ENCODE data around the gene CFAP65.

The CFAP65 gene

DNA sequence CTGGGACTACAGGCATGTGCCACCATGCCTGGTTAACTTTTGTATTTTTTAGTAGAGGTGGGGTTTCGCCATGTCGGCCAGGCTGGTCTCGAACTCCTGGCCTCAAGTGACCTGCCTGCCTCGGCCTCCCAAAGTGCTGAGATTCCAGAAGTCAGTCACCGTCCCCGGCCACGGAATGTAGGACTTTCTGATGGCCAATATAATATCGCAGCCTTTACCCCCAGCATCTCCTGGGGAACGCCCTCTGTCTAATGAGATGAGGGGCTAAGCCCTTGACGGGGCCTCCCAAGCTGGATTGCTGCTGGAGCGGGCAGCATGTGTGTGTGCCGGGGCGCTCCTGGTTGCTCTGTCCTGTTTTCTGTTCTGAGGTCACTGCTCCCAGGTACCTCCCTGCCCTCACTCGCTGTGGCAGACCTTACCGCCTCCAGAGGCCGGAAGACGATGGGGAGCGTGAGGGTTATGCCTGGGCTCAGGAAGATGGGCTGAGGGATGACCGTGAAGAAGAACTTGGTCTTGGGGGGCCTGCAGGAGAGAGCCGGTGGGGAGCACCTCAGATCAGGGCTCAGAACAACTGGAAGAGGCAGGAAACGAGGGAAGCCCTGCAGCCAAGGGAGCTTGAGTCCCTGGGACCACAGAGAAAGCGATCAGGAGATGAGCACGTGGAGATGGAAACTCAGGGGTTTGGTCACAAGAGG lies 9.1 kb downstream of the CFAP65 start:
- DNase-seq (ENCODE audit: low read depth): no peak

DNA sequence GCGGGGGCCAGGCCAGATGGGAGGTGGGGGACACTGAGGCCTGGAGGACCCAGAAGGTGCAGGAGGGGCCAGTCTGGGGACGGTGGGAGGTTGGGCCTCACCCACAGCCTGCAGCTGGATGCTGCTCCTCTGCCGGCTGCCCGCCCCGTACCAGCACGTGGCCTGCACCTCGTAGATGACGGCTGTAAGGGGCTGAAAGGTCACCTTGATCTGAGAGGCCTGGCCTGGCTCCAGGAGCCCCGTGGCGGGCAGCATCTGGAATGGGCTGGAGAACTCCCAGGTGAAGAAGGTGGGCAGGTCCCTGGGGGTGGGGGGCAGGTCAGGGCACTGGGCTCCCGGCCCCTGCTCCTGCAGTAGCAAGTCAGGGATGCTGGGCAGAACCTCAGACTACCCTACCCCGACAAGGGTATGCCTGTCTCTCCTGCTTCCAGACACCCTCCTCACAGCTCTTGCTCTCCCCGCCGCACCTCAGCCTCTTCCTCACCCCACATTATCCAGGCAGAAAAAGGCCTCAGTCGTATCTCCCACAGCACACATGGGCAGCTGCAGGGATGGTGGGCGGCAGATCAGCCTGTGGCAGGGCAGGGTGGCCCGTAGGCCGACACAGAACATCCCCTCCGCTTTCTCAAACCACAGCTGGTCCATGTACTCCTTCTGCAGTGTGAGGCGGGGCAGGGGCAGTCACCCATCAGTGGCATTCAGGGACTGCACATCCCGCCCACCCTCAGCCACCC lies 10.1 kb downstream of the CFAP65 start:
- DNase-seq (ENCODE audit: low read depth): no peak

DNA sequence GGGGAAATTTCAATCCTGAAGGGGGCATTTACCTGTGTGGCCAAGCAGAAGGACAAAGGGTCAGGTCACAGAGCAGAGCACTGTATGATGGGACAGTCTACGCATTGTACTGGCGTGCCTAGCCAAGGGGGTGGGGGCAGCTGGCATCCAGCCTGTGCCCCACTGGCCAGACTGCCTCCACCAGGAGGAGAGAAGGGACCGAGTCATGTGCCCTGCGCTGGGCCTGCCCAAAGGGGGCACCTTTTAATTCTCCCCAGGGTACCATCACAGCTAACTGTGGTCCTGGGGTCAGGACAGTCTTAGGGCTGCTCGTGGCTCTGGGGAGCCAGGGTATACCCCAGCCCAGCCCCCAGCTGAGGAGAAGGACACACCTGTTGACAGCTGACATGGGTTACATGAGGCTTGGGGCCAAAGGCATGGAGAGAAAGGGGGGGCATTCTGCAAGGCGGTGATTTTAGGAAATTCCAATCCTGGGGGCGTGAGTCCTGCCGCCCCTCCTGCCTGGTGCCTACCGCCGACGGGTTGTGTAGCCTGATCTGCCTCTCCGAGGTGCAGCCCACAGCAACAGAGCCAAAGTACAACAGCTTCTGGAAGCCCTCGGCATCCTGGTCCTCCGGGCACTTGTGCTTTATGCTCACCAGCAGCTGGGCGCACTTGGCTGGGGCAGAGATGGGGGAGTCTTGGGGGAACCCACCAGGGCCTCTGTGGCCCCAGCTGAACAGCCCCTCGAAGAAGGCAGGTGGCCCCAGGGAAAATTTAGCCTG lies 11.0 kb downstream of the CFAP65 start:
- no peak for DNase-seq (ENCODE audit: low read depth)

DNA sequence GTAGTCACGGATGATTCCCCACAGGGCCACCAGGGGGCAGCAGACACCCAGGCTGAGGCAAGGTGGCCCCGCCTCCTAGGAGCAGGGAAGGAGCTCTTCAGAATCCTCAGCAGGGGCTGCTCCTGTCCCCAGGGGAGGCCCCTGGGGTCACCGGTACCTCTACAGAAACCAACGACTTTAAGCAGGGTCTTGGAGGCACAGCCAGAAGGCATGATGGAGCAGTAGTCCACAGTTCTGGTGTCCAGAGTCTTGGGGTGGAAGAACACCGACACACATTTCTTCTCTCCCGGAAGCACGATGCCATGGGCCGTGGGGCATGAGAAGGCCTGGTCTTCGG lies 11.5 kb downstream of the CFAP65 start:
- DNase-seq (ENCODE audit: low read depth): peak; percentile 66

DNA sequence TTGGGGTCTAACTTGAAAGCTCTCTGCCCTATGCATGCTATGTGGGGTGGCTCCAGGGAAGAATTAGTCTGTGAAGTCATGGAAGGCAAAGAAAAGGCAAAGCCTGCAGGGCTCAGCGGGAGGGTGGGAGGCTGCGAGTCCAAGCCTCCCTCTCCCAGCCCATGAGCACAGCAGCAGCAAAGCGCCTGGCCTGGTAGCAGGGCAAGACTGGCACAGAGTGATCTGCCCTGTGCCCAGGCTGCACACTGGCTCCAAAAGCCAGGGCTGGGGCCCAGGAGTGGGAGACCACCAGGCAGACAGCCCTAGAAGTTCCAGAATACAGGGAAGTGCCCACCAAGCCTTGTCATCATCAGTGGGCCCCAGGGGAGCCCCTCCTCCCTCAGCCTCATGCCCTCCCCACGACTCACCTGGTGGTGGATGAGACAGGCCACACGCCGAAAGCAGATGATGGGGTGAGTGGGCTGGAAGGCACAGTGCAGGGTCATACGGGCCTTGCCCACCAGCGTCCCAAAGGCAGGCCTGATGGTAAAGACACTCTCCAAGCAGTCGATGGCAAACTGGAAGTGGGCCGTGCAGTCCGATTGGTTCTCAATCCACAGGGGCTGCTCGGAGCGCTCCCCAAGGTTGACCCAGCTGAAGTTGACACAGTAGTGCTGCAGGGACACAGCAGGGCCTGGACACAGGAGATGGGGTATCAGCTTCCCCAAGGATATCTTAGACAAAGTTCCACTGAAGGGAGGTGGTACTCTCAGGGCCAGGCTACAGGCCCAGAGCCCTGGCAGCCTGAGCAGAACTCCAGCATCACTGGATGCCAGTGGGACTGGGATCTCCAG lies 12.1 kb downstream of the CFAP65 start:
- DNase-seq (ENCODE audit: low read depth): no peak

DNA sequence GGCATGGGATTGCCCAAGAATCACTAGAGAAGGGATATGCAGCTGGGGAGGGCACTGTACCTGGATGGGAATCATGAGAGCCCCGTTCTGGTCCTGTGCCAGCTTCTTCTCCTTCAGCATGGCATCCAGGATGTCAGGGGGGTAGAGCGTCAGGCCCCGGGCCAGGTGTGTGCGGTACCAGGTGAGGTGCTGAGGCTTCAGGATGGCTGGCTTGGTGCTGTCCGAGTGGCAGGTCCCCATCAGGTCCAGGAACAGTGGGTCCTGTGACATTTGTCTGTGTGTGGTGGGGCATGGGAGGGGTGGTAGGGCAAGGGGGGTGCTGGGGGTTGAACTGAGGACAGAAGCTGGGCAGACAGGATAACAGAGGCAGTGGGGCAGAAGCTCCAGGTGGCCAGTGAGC lies 13.2 kb downstream of the CFAP65 start:
- no peak for DNase-seq (ENCODE audit: low read depth)

DNA sequence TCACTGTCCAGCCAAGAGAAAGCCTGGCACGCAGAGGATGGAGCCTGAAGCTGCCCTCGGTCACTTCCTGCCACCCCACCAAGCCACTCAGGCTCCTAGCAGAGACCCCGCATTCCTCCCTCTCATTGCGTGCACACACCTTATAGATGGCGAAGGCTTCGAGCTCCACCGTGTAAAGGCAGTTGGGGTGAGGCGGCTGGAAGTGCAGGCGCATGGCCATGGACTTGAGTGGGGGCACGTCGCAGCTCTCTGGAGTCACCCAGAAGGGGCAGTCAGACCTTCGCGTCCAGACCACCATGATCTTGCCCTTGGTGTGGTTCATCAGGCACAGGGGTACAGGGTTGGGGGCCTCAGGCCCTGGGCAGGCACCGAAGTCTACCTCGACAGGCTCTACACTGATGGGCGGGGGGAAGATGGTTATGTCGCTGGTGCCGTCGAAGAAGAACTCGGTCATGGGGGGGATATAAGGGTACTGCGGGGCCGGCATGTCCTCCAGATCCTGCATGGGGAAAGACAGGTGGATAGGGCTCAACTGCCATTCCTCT lies 13.7 kb downstream of the CFAP65 start:
- DNase-seq (ENCODE audit: low read depth): no peak

DNA sequence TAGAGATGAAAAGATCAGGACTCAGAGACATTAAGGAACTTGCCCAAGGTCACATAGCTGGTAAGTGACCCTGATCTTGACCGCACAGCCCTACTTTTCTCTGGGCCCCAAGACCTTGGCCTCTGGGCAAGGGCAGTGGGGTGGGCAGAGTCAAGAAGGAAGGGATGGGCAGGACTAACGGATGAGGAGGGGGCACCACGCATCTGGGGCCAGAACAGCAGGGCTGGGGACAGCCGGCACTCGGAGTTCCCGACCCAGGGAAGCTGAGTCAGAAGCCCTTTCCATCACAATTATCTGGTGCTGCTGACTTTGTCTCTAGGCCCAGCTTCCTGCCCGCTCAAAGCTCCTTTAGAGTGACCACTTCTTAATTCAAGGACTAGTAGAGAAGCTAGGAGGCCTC lies 14.4 kb downstream of the CFAP65 start:
- no peak for DNase-seq (ENCODE audit: low read depth)

DNA sequence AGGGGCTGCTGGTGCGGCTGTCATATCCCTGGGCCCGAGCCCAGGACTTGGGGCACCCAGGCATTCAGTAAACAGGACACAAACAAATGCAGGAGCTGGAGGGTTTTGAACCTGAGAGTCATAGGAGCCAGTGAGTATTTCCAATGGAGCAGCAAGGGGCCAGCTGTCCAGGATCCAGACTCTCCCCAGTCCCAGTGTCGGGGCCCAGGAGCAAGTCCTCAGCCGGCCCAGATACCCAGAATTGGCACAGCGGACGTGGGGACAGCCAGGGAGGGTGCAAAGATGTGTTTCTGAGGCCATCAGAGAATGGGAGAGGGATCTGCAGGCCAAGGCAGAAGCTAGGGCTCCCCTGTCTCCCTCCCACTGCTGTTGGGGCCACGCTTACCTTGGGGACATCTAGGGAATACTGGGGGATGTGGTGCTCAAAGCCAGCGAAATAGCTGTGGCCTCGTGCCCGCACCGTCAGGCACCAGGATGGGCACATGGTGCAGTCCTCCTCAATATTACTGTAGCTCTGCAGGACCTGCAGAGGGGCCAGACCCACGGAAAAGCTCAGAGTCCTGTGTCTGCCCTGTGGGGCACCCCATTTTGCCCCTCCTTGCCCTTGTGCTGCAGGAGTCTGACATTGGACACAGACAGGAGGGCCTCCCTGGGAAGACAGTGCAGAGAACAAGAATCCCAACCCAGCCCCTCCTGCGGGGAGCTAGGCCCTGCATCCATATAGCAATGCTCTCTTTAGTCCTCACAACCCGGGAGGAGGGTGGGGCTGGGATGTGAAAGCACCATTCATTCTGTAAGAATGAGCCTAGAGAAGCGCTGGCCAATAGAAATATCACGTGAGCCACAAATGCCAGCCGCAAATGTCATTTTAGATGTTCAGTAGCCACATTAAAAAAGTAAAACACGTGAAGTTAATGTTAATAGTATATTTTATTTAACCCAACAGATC lies 15.4 kb downstream of the CFAP65 start:
- DNase-seq (ENCODE audit: low read depth): no peak

DNA sequence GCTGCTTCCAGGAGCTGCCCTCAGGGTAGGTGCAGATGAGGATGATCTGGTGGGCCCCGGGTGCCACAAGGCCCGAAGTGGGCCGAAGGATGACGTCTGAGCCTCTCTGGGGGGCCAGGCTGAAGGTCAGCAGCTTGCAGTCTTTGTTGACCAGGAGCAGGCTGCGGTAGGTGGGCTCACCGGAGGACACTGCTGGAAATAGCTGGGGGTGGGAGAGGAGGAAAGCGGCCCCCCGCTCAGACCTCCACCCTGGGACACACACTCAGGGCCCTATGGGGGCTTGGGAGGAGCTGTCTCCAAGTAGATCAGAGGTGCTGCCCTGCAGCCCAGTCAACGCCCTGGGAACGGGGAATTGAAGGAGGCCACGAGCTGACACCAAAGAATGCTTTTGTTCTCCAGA lies 17.3 kb downstream of the CFAP65 start:
- DNase-seq (ENCODE audit: low read depth): no peak

DNA sequence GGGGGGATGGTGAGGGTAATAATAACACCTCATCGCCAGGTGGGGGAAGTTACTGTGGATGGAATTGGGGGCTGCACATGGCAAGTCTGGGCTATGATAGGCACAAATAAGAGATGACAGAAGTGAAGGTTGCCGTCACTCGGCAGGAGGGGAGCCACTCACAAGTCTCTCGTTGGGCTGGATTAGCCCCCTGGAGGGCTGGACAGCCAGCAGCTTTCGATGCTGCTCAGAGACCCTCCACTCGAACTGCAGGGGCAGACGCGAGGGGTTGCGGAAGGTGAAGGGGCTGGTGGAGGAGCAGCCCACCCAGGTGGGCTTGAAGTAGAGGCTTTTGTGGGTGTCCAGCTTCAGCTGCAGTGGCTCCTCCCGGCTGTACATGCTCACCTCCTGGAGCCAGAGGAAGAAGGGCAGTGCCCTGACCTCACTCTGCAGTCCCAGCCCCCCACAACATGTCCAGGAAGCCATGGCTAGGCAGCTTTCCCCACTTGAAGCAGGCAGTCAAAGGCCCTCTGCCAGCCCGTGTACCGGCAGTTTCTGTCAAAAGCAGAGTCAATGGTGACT lies 18.2 kb downstream of the CFAP65 start:
- DNase-seq (ENCODE audit: low read depth): no peak

DNA sequence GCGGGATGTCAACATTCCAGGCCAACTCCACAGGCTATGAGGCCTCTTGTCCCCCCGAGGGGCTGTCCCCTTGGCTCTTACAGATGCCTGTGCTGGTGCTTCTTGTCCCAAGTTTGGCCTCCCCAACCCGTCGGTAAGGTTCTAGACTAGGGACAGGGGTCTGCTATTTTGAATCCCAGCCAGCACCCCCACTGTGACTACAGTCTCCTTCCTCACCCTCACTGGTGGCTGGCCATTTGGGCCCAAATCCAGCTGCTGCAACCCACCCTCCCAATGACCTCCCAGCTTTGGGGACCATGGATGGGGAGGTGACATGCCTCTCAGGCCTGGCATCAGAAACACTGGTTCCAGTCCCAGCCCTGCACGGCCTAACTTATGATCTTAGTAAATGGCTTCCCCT lies 18.7 kb downstream of the CFAP65 start:
- DNase-seq (ENCODE audit: low read depth): no peak

DNA sequence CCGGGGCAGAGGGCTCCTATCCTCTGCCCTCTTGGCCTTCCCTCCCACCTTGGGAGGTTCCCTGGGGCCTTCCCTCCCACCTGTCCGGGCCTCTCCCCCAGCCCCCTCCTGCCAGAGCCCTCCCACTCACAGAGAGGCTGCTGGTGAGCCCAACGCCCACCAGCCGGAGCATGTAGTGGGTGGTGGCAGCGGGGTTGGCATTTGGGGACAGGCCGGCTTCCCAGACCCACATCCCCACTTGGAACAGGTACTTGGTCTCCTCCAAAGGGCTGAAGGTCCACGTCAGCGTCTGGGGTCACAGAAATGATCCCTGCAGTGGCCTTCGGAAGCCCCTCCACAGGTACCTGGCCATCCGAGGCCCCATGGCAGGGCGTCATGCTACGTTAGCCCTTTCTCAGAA lies 19.3 kb downstream of the CFAP65 start:
- DNase-seq (ENCODE audit: low read depth): no peak

DNA sequence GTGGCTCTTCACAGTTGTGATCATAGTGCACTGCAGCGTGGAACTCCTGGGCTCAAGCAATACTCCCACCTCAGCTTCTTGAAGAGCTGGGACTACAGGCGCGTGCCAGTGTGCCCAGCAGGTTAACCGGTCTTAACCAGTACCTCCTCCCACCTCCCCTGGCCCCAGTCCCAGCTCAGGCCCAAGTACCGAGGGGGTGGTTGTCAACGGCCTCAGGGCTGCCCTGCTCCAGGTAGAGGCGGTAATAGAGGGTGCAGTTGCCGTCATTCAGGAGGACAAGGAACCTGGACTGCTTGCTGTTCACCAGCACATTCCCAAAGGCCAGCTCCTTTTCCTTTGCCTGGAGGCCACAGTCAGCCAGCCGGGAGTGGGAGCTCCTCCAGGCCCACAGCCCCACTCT lies 19.7 kb downstream of the CFAP65 start:
- no peak for DNase-seq (ENCODE audit: low read depth)

DNA sequence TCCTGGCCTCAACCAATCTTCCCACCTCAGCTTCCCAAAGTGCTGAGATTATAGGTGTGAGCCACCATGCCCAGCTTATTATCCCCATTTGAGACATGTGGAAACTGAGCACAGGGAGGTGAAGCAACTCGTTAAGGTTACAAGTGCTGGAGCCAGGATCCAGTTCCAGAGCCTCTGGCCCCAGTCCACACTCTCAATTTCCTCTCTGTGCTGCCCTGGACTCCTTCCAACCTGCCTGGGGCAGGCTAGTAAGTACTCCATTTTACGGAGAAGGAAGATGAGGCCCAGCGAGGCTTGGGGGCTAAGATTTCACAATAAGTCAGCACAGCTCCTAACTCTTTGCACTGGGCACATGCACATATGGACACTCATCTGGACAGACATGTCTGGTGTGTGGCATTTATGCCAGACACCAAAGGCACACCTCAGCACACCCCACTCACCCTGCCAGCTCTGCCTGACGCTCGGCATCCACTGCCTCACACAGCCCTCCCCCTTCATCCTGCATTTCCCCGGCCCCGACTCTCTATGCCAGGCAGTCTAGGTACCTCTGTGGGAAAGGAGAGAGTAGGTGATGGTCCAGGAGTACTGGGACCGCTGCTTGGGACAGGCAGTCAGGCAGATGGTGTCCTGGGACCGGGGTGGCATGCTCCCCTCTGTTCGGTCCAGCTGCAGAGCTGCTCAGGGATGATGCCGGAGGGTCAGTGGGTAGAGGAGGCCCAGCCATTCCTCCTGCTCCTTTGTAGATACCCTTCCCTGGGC lies 20.5 kb downstream of the CFAP65 start:
- DNase-seq (ENCODE audit: low read depth): no peak

DNA sequence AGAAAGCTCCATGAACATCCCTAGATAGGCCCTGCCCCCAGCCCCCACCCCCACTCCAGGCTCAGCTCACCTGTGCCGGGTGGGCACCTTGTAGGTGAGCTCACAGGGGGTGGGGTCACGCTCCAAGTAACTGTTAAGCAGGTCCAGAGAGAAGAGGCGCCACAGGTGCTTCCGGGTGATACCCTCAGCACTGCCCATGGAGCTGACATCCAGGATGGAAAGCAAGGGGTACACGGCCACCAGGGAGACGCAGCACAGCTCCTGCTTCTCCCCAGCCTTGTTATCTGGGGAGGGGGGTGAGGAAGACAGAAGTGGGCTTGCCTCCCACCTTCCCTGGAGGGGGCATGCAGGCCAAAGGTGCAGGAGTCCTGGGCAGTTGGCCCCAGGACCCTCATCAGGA lies 21.9 kb downstream of the CFAP65 start:
- no peak for DNase-seq (ENCODE audit: low read depth)

DNA sequence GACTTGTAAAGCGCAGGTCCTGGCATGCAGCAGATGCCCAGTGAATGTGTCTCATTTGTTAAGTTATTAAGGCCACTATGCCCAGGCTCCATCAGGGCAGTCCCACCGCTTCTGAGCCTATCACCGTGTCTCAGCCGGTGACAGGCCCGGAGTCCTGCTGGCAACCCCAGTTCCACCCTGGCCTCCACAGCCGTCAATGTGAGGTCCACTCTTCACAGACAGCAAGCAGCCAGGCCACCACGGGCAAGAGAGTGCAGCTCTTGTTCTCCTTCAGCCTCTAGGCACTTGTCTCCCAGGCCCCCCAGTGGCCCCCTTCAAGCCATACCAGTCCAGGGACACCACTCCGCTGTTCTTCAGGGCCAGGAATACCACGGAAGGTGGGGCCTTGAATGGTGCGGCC lies 22.6 kb downstream of the CFAP65 start:
- DNase-seq (ENCODE audit: low read depth): no peak

DNA sequence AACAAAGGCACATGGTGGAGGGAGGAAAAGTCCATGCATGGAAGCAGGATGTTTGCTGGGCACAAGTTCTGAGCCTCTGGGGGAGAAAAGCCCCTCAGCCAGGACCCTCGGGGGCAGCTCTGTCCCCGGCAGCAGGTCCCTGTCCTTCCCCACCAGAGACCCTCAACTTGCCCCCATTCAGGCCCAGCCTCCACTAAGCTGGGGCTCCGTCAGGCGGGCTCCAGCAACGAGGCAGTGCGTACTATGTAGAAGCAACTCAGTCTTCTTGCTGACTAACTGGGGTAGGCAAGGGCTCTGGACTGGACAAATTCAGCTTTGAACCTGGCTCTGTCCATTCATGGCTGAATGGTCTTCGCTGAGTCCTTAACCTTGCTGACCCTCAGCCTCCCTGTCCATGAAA lies 23.0 kb downstream of the CFAP65 start:
- no peak for DNase-seq (ENCODE audit: low read depth)

DNA sequence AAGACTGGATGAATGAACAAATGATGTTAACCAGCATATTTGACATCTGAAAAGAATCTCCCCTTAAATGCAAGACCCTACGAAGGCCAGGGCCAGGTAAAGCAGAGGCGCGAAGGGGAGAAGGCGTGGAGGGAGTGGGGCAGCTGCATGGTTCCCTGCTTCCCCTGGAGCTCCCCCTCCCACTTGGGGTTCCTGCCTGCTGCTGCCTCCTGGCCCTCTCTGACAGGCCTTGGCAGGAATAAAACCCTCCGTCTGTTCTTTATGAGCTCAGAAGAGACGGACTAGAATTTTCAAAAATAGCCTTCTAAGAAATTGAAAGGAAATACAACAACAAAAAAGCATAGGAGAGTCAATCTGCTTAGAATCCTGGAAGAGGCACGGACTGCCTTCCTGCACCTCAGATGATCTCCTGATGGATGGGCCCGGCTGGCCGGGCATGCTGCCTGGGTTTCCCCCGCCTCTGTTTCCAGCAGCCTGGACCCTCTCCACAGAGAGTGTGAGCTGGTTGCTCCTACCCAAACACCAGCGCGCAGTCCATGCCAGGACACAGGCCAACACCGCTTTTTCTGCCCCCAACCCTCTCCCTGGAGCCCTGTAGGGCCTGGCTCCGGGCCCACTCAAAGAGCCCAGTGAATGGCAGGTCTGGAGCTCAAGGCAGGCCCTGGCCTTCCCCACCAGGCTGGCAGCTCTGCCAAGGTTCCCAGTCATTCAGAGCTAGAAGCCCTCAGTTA lies 23.9 kb downstream of the CFAP65 start:
- DNase-seq (ENCODE audit: low read depth): no peak
